Gastrocnemius medialis (tissue), 4 donors: ENCODE measurements around the gene PARD6A. TPM values are rescaled to one million over a fixed set of nuclear protein-coding genes. Genes with fewer than 3 reads are reported as not detected.

ENCODE experiments used
- ATAC-seq, 2 donors: fragments of 150-250 bp; one replicate each; pipeline ENCODE4 v1.9.1; 2016
- DNase-seq, 2 donors: peaks; one replicate each; pipeline ENCODE4 v3.0.0-alpha.2; 2019
- H3K27ac ChIP-seq, 4 donors: fragments of 200-600 bp; sonication (generic); 1 replicate in 1 of 4; 2 replicates in 3 of 4; pipeline ENCODE4 v1.5.1; 2016 to 2018; ENCODE audit warnings: mild to moderate bottlenecking in 2 of 4, moderate library complexity in 1 of 4
- H3K27me3 ChIP-seq, 3 donors: fragments of 200-600 bp; sonication (generic) in 2 of 3; 1 replicate in 1 of 3; 2 replicates in 2 of 3; pipeline versions ENCODE4 v1.5.1 to v1.6.0; 2016 to 2019; ENCODE audit warnings: mild to moderate bottlenecking in 1 of 3, moderate library complexity in 1 of 3
- H3K36me3 ChIP-seq, 2 donors: fragments of 200-600 bp; sonication (generic) in 1 of 2; one replicate each; pipeline ENCODE4 v1.5.1; 2017 to 2018
- H3K4me1 ChIP-seq, 2 donors: fragments of 200-600 bp; sonication (generic) in 1 of 2; one replicate each; pipeline ENCODE4 v1.5.1; 2016 to 2017; ENCODE audit warnings: mild to moderate bottlenecking in 2 of 2
- H3K4me3 ChIP-seq, 4 donors: fragments of 200-600 bp; sonication (generic) in 3 of 4; 1 replicate in 1 of 4; 2 replicates in 3 of 4; pipeline ENCODE4 v1.5.1; 2016 to 2019; ENCODE audit warnings: mild to moderate bottlenecking in 2 of 4
- H3K9me3 ChIP-seq, 3 donors: fragments of 200-600 bp; sonication (generic) in 2 of 3; 1 replicate in 1 of 3; 2 replicates in 2 of 3; pipeline ENCODE4 v1.5.1; 2016 to 2019
- POLR2A ChIP-seq, 2 donors: fragments of 450-650 bp; IDR thresholded peaks; one replicate each; pipeline ENCODE4 v1.6.1; 2017; ENCODE audit warnings: antibody characterized with exemption in 2 of 2, mild to moderate bottlenecking in 2 of 2, moderate library complexity in 2 of 2
- in situ Hi-C, 4 donors: fragments of 200-750 bp; cut with MboI; loops; one replicate each; pipeline versions ENCODE4 v1.15.0 to v1.8.0; 2017; ENCODE audit warnings: low sequenced_read_pairs in 4 of 4
- intact Hi-C: fragments of 100-400 bp; cut with DNase I; formaldehyde crosslinking; loops from one replicate; pipeline ENCODE4 v1.15.1; 2023; ENCODE audit warnings: low total_unique reads
- total RNA-seq, 4 donors: library from RNA; depleted of rRNA; stranded (reverse); fragments of >200 nt; gene quantifications; one replicate each; pipeline versions ENCODE4 v1.1.0 to v1.2.3, GENCODE V29; 2016
- TF ChIP-seq, protein P1 (sequence below), 5 experiments: fragments of 450-650 bp in 3 of 5; fragments of 200-600 bp in 2 of 5; sonication (generic) in 2 of 5; IDR thresholded peaks in 4 of 5; conservative IDR thresholded peaks in 1 of 5; 1 replicate in 4 of 5; 2 replicates in 1 of 5; pipeline ENCODE4 v1.5.1; 2016 to 2019; ENCODE audit warnings: antibody characterized with exemption in 5 of 5, mild to moderate bottlenecking in 3 of 5, moderate library complexity in 3 of 5

Gene PARD6A
- total RNA-seq, 4 donors from 2014 or later, result 2.7 to 17.3 (median 12.5) TPM

DNA sequence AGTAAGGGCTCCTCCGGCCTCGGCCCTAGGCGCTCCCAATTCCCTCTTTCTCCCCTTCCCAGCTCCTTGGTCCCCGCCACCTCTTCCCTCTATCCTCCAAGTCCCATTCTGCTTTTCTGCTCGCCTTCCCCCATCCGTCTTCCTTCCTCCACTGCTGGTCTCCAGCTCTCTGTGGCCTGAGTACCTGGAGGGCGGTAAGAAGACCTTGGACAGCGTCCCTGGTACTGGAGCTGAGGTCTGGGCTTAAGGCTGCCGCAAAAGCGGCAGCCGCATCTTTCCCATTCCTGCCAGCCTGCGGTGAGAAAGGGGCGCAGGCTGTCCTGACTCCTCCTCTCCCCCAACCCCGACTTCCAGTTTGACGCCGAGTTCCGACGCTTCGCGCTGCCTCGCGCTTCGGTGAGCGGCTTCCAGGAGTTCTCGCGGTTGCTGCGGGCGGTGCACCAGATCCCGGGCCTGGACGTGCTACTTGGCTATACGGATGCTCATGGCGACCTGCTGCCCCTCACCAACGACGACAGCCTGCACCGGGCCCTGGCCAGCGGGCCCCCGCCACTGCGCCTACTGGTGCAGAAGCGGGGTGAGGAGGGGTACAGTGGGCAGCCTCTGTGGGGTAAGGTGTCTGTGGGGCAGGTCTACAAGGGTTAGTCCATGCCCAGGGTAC is 471 bp downstream of the PARD6A start:
- H3K4me3 ChIP-seq, result peak overlapping the region; percentile 66 to 83 (median 76)
- H3K36me3 ChIP-seq, result peaks cover 0 to 12% of the 10 kb centered on the region in 2 donors
- peaks cover 24 to 25% of the 10 kb centered on the region in 2 donors for H3K4me1 ChIP-seq
- H3K27ac ChIP-seq, result peak overlapping the region; percentile 91 to 97 (median 94)
- DNase-seq (no peak), ATAC-seq (no peak)
- no peaks in the 10 kb centered on the region for H3K9me3 ChIP-seq
- intact Hi-C loops, result no loop called here
- TF ChIP-seq, protein P1, sequence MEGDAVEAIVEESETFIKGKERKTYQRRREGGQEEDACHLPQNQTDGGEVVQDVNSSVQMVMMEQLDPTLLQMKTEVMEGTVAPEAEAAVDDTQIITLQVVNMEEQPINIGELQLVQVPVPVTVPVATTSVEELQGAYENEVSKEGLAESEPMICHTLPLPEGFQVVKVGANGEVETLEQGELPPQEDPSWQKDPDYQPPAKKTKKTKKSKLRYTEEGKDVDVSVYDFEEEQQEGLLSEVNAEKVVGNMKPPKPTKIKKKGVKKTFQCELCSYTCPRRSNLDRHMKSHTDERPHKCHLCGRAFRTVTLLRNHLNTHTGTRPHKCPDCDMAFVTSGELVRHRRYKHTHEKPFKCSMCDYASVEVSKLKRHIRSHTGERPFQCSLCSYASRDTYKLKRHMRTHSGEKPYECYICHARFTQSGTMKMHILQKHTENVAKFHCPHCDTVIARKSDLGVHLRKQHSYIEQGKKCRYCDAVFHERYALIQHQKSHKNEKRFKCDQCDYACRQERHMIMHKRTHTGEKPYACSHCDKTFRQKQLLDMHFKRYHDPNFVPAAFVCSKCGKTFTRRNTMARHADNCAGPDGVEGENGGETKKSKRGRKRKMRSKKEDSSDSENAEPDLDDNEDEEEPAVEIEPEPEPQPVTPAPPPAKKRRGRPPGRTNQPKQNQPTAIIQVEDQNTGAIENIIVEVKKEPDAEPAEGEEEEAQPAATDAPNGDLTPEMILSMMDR (IDR thresholded peaks at IDR 0.05 in 4 of 5, conservative IDR thresholded peaks at IDR 0.05 in 1 of 5), result no peak
- TF ChIP-seq POLR2A (IDR thresholded peaks at IDR 0.05), result peak in 1 of 2 donors; percentile 5
- H3K27me3 ChIP-seq, result no peaks in the 10 kb centered on the region
- in situ Hi-C loops, result loop anchor here in 2 of 4 donors (10.0 kb wide), 2 partner anchors 106 to 136 kb away; partner anchors contain the start of gene RIPOR1 (in 1 of the 2)

DNA sequence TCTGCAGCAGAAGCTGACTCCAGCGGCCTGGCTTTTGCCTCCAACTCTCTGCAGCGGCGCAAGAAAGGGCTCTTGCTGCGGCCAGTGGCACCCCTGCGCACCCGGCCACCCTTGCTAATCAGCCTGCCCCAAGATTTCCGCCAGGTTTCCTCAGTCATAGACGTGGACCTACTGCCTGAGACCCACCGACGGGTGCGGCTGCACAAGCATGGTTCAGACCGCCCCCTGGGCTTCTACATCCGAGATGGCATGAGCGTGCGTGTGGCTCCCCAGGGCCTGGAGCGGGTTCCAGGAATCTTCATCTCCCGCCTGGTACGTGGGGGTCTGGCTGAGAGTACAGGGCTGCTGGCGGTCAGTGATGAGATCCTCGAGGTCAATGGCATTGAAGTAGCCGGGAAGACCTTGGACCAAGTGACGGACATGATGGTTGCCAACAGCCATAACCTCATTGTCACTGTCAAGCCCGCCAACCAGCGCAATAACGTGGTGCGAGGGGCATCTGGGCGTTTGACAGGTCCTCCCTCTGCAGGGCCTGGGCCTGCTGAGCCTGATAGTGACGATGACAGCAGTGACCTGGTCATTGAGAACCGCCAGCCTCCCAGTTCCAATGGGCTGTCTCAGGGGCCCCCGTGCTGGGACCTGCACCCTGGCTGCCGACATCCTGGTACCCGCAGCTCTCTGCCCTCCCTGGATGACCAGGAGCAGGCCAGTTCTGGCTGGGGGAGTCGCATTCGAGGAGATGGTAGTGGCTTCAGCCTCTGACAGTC is 1.3 kb downstream of the PARD6A start:
- intact Hi-C loops (no loop called here), in situ Hi-C loops (loop anchor here in 2 of 4 donors (10.0 kb wide), 2 partner anchors 107 to 137 kb away; partner anchors contain the start of gene RIPOR1 (in 1 of the 2))
- TF ChIP-seq, protein P1 (IDR thresholded peaks at IDR 0.05 in 4 of 5, conservative IDR thresholded peaks at IDR 0.05 in 1 of 5), result no peak
- TF ChIP-seq POLR2A (IDR thresholded peaks at IDR 0.05), result no peak
- Histone ChIP-seq H3K27ac (no peak overlapping the region), H3K27me3 (no peaks in the 10 kb centered on the region), H3K9me3 (no peaks in the 10 kb centered on the region), H3K4me1 (peaks cover 26 to 30% of the 10 kb centered on the region in 2 donors), H3K36me3 (peaks cover 0 to 12% of the 10 kb centered on the region in 2 donors), H3K4me3 (no peak overlapping the region)
- DNase-seq (no peak), ATAC-seq (no peak)

DNA sequence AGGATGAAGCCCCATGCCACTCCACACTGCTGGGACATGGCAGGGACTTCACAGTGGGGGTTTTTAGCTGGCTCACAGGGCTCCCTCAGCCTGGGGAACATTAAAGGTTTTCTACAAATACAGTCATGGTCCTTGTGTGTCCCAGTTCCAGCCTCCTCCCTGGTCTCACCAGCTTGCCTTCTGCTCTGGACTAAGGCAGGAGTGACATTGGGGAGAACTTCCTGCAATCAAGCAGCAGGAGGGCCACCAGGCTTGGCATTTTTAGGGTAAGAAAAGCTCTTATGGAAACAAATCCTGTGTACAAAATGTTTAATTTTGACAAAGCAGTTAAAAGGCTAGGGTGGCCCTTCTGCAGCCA is 1.9 kb downstream of the PARD6A start:
- H3K4me1 ChIP-seq, result peaks cover 32 to 36% of the 10 kb centered on the region in 2 donors
- TF ChIP-seq, protein P1 (IDR thresholded peaks at IDR 0.05 in 4 of 5, conservative IDR thresholded peaks at IDR 0.05 in 1 of 5), result no peak
- TF ChIP-seq POLR2A (IDR thresholded peaks at IDR 0.05), result no peak
- intact Hi-C loops, result no loop called here
- peaks cover 0 to 12% of the 10 kb centered on the region in 2 donors for H3K36me3 ChIP-seq
- H3K27ac ChIP-seq, result no peak overlapping the region
- in situ Hi-C loops, result loop anchor here in 2 of 4 donors (10.0 kb wide), 2 partner anchors 108 to 138 kb away; partner anchors contain the start of gene RIPOR1 (in 1 of the 2)
- H3K9me3 ChIP-seq, result no peaks in the 10 kb centered on the region
- no peaks in the 10 kb centered on the region for H3K27me3 ChIP-seq
- H3K4me3 ChIP-seq, result no peak overlapping the region
- ATAC-seq (no peak), DNase-seq (no peak)

DNA sequence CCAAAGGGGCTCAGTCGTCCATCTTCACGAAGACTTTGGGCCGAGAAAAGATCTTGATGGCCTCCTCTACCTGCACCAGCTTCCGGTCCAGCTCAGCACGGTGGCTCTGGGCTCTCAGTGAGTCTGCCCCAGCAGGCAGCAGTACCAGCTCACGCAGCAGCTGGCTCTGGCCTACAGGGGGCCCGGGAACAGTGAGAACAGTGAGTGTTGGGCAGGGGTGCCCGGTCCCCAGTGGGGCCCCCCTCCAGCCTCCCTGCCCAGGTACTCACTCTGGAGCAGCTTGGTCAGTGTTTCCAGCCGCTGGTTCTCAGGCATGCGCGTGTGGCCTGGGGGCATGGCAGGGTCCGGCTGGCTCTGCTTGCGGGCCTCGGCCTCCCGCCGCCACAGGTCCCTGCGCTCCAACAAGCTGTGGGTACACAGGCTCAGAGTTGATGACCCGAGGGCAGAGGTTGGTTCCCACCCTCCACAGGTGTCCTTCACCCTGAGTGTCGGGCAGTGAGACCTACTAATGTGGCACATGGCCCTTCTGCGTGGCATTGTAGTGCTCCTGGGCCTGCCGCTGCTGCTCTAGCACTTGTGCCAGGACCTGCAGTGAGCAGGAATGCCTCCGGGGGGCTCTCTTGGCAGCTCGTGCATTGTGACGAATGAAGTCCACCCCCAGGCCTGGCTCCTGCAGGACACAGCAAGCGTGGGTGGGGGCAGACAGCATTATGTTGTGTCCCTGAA is 2.6 kb downstream of the PARD6A start:
- intact Hi-C loops, result no loop called here
- ATAC-seq, result no peak

More for the DNA sequence above, 2.6 kb downstream of the PARD6A start:
- no peak for DNase-seq
- in situ Hi-C loops, result loop anchor here in 2 of 4 donors (10.0 kb wide), 2 partner anchors 109 to 139 kb away; partner anchors contain the start of gene RIPOR1 (in 1 of the 2)
- no peak overlapping the region for H3K4me3 ChIP-seq
- H3K27ac ChIP-seq, result no peak overlapping the region
- H3K4me1 ChIP-seq, result peaks cover 37 to 43% of the 10 kb centered on the region in 2 donors
- no peaks in the 10 kb centered on the region for H3K9me3 ChIP-seq
- no peaks in the 10 kb centered on the region for H3K27me3 ChIP-seq
- TF ChIP-seq POLR2A (IDR thresholded peaks at IDR 0.05), result no peak
- TF ChIP-seq, protein P1 (IDR thresholded peaks at IDR 0.05 in 4 of 5, conservative IDR thresholded peaks at IDR 0.05 in 1 of 5), result no peak
- peaks cover 0 to 12% of the 10 kb centered on the region in 2 donors for H3K36me3 ChIP-seq
